ENCODE data around the gene HPF1. TPM values are rescaled to one million over a fixed set of nuclear protein-coding genes. Genes with fewer than 3 reads are reported as not detected.

HPF1 gene
- total and polyA plus RNA-seq, 2 of the 8 experiments (the other 6 are each of a cell fraction or from before 2014, with no cell fraction given): 14.1 to 32.5 TPM

DNA sequence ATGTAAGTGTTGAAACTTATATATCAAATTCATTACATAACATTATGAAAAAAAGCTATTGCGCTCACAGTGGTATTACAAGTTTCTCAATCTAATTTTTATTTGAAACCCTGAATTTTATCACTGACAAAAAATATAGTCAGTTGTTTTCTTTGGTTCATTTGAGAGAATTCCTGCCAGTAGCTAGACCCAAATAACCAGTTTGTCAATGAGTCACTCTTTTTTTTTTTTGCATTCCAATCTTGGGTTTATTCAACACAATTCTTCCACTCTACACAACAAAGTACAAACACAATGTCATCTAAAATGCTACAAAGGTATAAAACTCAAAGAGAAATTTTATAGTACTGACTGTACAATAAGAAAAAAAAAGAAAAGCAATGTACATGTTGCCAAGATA is 13.1 kb downstream of the HPF1 start (continued):
- TF ChIP-seq, protein P1, sequence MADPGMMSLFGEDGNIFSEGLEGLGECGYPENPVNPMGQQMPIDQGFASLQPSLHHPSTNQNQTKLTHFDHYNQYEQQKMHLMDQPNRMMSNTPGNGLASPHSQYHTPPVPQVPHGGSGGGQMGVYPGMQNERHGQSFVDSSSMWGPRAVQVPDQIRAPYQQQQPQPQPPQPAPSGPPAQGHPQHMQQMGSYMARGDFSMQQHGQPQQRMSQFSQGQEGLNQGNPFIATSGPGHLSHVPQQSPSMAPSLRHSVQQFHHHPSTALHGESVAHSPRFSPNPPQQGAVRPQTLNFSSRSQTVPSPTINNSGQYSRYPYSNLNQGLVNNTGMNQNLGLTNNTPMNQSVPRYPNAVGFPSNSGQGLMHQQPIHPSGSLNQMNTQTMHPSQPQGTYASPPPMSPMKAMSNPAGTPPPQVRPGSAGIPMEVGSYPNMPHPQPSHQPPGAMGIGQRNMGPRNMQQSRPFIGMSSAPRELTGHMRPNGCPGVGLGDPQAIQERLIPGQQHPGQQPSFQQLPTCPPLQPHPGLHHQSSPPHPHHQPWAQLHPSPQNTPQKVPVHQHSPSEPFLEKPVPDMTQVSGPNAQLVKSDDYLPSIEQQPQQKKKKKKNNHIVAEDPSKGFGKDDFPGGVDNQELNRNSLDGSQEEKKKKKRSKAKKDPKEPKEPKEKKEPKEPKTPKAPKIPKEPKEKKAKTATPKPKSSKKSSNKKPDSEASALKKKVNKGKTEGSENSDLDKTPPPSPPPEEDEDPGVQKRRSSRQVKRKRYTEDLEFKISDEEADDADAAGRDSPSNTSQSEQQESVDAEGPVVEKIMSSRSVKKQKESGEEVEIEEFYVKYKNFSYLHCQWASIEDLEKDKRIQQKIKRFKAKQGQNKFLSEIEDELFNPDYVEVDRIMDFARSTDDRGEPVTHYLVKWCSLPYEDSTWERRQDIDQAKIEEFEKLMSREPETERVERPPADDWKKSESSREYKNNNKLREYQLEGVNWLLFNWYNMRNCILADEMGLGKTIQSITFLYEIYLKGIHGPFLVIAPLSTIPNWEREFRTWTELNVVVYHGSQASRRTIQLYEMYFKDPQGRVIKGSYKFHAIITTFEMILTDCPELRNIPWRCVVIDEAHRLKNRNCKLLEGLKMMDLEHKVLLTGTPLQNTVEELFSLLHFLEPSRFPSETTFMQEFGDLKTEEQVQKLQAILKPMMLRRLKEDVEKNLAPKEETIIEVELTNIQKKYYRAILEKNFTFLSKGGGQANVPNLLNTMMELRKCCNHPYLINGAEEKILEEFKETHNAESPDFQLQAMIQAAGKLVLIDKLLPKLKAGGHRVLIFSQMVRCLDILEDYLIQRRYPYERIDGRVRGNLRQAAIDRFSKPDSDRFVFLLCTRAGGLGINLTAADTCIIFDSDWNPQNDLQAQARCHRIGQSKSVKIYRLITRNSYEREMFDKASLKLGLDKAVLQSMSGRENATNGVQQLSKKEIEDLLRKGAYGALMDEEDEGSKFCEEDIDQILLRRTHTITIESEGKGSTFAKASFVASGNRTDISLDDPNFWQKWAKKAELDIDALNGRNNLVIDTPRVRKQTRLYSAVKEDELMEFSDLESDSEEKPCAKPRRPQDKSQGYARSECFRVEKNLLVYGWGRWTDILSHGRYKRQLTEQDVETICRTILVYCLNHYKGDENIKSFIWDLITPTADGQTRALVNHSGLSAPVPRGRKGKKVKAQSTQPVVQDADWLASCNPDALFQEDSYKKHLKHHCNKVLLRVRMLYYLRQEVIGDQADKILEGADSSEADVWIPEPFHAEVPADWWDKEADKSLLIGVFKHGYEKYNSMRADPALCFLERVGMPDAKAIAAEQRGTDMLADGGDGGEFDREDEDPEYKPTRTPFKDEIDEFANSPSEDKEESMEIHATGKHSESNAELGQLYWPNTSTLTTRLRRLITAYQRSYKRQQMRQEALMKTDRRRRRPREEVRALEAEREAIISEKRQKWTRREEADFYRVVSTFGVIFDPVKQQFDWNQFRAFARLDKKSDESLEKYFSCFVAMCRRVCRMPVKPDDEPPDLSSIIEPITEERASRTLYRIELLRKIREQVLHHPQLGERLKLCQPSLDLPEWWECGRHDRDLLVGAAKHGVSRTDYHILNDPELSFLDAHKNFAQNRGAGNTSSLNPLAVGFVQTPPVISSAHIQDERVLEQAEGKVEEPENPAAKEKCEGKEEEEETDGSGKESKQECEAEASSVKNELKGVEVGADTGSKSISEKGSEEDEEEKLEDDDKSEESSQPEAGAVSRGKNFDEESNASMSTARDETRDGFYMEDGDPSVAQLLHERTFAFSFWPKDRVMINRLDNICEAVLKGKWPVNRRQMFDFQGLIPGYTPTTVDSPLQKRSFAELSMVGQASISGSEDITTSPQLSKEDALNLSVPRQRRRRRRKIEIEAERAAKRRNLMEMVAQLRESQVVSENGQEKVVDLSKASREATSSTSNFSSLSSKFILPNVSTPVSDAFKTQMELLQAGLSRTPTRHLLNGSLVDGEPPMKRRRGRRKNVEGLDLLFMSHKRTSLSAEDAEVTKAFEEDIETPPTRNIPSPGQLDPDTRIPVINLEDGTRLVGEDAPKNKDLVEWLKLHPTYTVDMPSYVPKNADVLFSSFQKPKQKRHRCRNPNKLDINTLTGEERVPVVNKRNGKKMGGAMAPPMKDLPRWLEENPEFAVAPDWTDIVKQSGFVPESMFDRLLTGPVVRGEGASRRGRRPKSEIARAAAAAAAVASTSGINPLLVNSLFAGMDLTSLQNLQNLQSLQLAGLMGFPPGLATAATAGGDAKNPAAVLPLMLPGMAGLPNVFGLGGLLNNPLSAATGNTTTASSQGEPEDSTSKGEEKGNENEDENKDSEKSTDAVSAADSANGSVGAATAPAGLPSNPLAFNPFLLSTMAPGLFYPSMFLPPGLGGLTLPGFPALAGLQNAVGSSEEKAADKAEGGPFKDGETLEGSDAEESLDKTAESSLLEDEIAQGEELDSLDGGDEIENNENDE (IDR thresholded peaks at IDR 0.05; ENCODE audit: insufficient replicate concordance, low read length): no peak
- TF ChIP-seq, protein P2, sequence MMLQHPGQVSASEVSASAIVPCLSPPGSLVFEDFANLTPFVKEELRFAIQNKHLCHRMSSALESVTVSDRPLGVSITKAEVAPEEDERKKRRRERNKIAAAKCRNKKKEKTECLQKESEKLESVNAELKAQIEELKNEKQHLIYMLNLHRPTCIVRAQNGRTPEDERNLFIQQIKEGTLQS (IDR thresholded peaks at IDR 0.05; ENCODE audit: insufficient read depth, low read depth, low read length): no peak
- no peak for TF ChIP-seq NRF1 (IDR thresholded peaks at IDR 0.05; ENCODE audit: low read depth, low read length)
- no peak for TF ChIP-seq CBX5 (IDR thresholded peaks at IDR 0.05; ENCODE audit: low read depth, low read length)
- TF ChIP-seq BACH1 (IDR thresholded peaks at IDR 0.05; ENCODE audit: low read length): no peak
- no peak for TF ChIP-seq BCL11A (IDR thresholded peaks at IDR 0.05; ENCODE audit: low read depth in 2 of 2, low read length in 2 of 2)
